ENCODE data around the gene REEP3.

Gene REEP3

GRCh38 chr10:63633677-63634487, 112.7 kb downstream of the REEP3 start:
- no peak overlapping the region for H3K4me3 ChIP-seq (ENCODE audit: low read depth in 1 of 2, low read length in 2 of 2)
- no peak for DNase-seq

GRCh38 chr10:63634488-63635065, 113.4 kb downstream of the REEP3 start:
- no peak for ATAC-seq (ENCODE audit: insufficient read depth, low read depth)
- Histone ChIP-seq H3K9ac (ENCODE audit: low read depth, low read length) (no peak overlapping the region), H3K27ac (ENCODE audit: low read length) (no peak overlapping the region)

More at GRCh38 chr10:63633677-63634487, 112.7 kb downstream of the REEP3 start:
- Histone ChIP-seq H3K27me3 (ENCODE audit: insufficient read depth, low read length, poor library complexity) (no peaks in the 10 kb centered on the region), H4K20me1 (ENCODE audit: insufficient read depth, low read length) (no peaks in the 10 kb centered on the region), H3K4me2 (ENCODE audit: insufficient read depth, low read length) (no peak overlapping the region), H3K9me3 (ENCODE audit: insufficient read depth, low read length, severe bottlenecking) (no peaks in the 10 kb centered on the region), H3K79me2 (ENCODE audit: insufficient read depth, low read length) (no peaks in the 10 kb centered on the region), H3K27ac (ENCODE audit: low read length) (no peak overlapping the region), H2AFZ (ENCODE audit: low read depth, low read length) (no peak overlapping the region), H3K9ac (ENCODE audit: low read depth, low read length) (no peak overlapping the region), H3K36me3 (ENCODE audit: insufficient read depth, low read length) (no peaks in the 10 kb centered on the region), H3K4me1 (ENCODE audit: insufficient read depth, low read length) (peaks cover 25% of the 10 kb centered on the region)
- TF ChIP-seq CTCF (IDR thresholded peaks at IDR 0.05; ENCODE audit: borderline replicate concordance, extremely low read depth, low read length, poor library complexity, severe bottlenecking) (peak; percentile 52), EZH2 (IDR thresholded peaks at IDR 0.05; ENCODE audit: borderline replicate concordance, low read depth, low read length, severe bottlenecking) (no peak)
- ATAC-seq (ENCODE audit: insufficient read depth, low read depth): no peak

GRCh38 chr10:63636812-63637211, 115.6 kb downstream of the REEP3 start:
- H4K20me1 ChIP-seq (ENCODE audit: insufficient read depth, low read length): no peaks in the 10 kb centered on the region
- H3K4me2 ChIP-seq (ENCODE audit: insufficient read depth, low read length): no peak overlapping the region
- no peaks in the 10 kb centered on the region for H3K9me3 ChIP-seq (ENCODE audit: insufficient read depth, low read length, severe bottlenecking)
- H3K36me3 ChIP-seq (ENCODE audit: insufficient read depth, low read length): no peaks in the 10 kb centered on the region
- H3K4me3 ChIP-seq (ENCODE audit: low read depth in 1 of 2, low read length in 2 of 2): no peak overlapping the region
- H2AFZ ChIP-seq (ENCODE audit: low read depth, low read length): no peak overlapping the region
- TF ChIP-seq EZH2 (IDR thresholded peaks at IDR 0.05; ENCODE audit: borderline replicate concordance, low read depth, low read length, severe bottlenecking): no peak
- no peak for TF ChIP-seq CTCF (IDR thresholded peaks at IDR 0.05; ENCODE audit: borderline replicate concordance, extremely low read depth, low read length, poor library complexity, severe bottlenecking)
- H3K4me1 ChIP-seq (ENCODE audit: insufficient read depth, low read length): no peaks in the 10 kb centered on the region
- ATAC-seq (ENCODE audit: insufficient read depth, low read depth): no peak
- no peak for DNase-seq
- no peaks in the 10 kb centered on the region for H3K79me2 ChIP-seq (ENCODE audit: insufficient read depth, low read length)
- no peak overlapping the region for H3K9ac ChIP-seq (ENCODE audit: low read depth, low read length)
- H3K27ac ChIP-seq (ENCODE audit: low read length): no peak overlapping the region
- no peaks in the 10 kb centered on the region for H3K27me3 ChIP-seq (ENCODE audit: insufficient read depth, low read length, poor library complexity)

More at GRCh38 chr10:63634488-63635065, 113.4 kb downstream of the REEP3 start:
- TF ChIP-seq EZH2 (IDR thresholded peaks at IDR 0.05; ENCODE audit: borderline replicate concordance, low read depth, low read length, severe bottlenecking) (no peak), CTCF (IDR thresholded peaks at IDR 0.05; ENCODE audit: borderline replicate concordance, extremely low read depth, low read length, poor library complexity, severe bottlenecking) (no peak)
- no peaks in the 10 kb centered on the region for H3K36me3 ChIP-seq (ENCODE audit: insufficient read depth, low read length)
- H3K79me2 ChIP-seq (ENCODE audit: insufficient read depth, low read length): no peaks in the 10 kb centered on the region
- no peaks in the 10 kb centered on the region for H3K9me3 ChIP-seq (ENCODE audit: insufficient read depth, low read length, severe bottlenecking)
- H3K27me3 ChIP-seq (ENCODE audit: insufficient read depth, low read length, poor library complexity): no peaks in the 10 kb centered on the region
- no peak overlapping the region for H3K4me3 ChIP-seq (ENCODE audit: low read depth in 1 of 2, low read length in 2 of 2)
- no peak overlapping the region for H2AFZ ChIP-seq (ENCODE audit: low read depth, low read length)
- no peak overlapping the region for H3K4me2 ChIP-seq (ENCODE audit: insufficient read depth, low read length)
- no peaks in the 10 kb centered on the region for H4K20me1 ChIP-seq (ENCODE audit: insufficient read depth, low read length)
- peaks cover 18% of the 10 kb centered on the region for H3K4me1 ChIP-seq (ENCODE audit: insufficient read depth, low read length)
- DNase-seq: no peak

All from DND-41 (cell line).